Upper lobe of left lung (tissue), 6 donors: ENCODE measurements around the gene LBR. TPM values are rescaled to one million over a fixed set of nuclear protein-coding genes. Genes with fewer than 3 reads are reported as not detected.

Source experiments
- ATAC-seq, 2 donors: fragments of 200-7000 bp; cut with Tn5 transposase; one replicate each; pipeline ENCODE4 v1.9.1; 2022; ENCODE audit warnings: mild to moderate bottlenecking in 2 of 2, moderate library complexity in 2 of 2; ENCODE audit not compliant: low FRiP score in 2 of 2
- DNase-seq, 2 donors: peaks; one replicate each; pipeline ENCODE4 v3.0.0-alpha.2; 2019 to 2020
- H3K27ac ChIP-seq, 4 donors: fragments of 200-600 bp; sonication (generic); one replicate each; pipeline ENCODE4 v1.5.1; 2016 to 2019
- H3K27me3 ChIP-seq, 4 donors: fragments of 200-600 bp; sonication (generic); one replicate each; pipeline ENCODE4 v1.5.1; 2017 to 2019
- H3K36me3 ChIP-seq, 4 donors: fragments of 200-600 bp; sonication (generic); one replicate each; pipeline ENCODE4 v1.5.1; 2016 to 2019
- H3K4me1 ChIP-seq, 4 donors: fragments of 200-600 bp; sonication (generic); one replicate each; pipeline ENCODE4 v1.5.1; 2018 to 2019
- H3K4me3 ChIP-seq, 4 donors: fragments of 200-600 bp; sonication (generic); one replicate each; pipeline ENCODE4 v1.5.1; 2017 to 2019; ENCODE audit warnings: mild to moderate bottlenecking in 2 of 4, moderate library complexity in 1 of 4
- H3K9me3 ChIP-seq, 4 donors: fragments of 200-600 bp; sonication (generic); one replicate each; pipeline ENCODE4 v1.5.1; 2018 to 2019
- EP300 ChIP-seq, 4 donors: sonication (generic); formaldehyde crosslinking; IDR thresholded peaks; one replicate each; pipeline ENCODE4 v1.5.1; 2017; ENCODE audit warnings: antibody characterized with exemption in 4 of 4, control low read depth in 2 of 4
- POLR2A ChIP-seq, 4 donors: fragments of 450-650 bp; IDR thresholded peaks; one replicate each; pipeline ENCODE4 v1.5.1; 2016 to 2017; ENCODE audit warnings: antibody characterized with exemption in 4 of 4, mild to moderate bottlenecking in 2 of 4
- POLR2AphosphoS5 ChIP-seq, 2 donors: sonication (generic); formaldehyde crosslinking; IDR thresholded peaks; one replicate each; pipeline ENCODE4 v1.5.1; 2017; ENCODE audit warnings: antibody characterized with exemption in 2 of 2
- WGBS, 2 donors: methylation state at CpG; one replicate each; pipeline ENCODE4 v1.1.5; 2017 to 2018; 5-methylcytosine and 5-hydroxymethylcytosine counted together
- total RNA-seq, 6 donors: library from RNA; depleted of rRNA in 4 of 6; stranded (reverse); fragments of >200 nt in 4 of 6; gene quantifications; one replicate each; pipeline versions ENCODE4 v1.1.0 to v1.2.1, GENCODE V29; 2016 to 2021
- TF ChIP-seq, protein P1 (sequence below), 6 experiments: fragments of 450-650 bp in 4 of 6; fragments of 200-600 bp in 2 of 6; sonication (generic) in 2 of 6; IDR thresholded peaks; one replicate each; pipeline ENCODE4 v1.5.1; 2016 to 2019; ENCODE audit warnings: antibody characterized with exemption in 6 of 6
- donor health status: DM: no; HTN: no; CAD: no; lungs with moderate emphysema.
- donor health status: DM: no; HTN: yes; CAD: no; lungs with severe emphysema.

LBR gene
- total RNA-seq, 6 donors from 2014 or later: 32.8 to 50.3 (median 40.1) TPM

DNA sequence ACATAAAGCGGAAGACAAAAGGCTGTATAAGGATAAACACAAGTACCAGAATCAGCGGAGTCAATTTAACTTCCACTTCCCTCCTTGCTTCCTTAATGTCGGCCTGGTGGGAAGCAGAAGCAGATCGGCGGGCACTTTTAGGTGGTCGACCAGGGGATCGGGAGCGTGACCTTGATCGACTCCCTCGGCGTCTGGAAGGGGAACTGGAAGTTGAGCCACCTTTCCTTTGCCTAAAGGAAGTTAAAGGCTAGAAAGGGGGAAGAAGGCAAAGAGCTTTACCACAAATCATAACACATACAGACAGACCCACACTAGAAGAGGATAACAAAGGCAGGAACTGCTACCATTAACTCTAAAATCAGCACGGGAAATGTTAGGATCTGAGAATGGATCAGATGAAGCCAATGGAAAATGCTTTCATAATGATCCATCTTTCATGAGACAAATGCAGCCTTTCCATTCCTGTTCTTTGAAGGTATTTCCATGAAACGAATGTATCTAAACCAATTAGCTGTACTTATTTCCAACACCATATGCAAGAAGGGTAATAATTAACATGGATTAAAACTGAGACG lies 5.7 kb downstream of the LBR start:
- Histone ChIP-seq H3K36me3 (peaks cover 10 to 36% (median 21%) of the 10 kb centered on the region in 4 donors), H3K27ac (peak overlapping the region in 3 of 4 donors; percentile 4 to 79 (median 36)), H3K27me3 (no peaks in the 10 kb centered on the region), H3K9me3 (no peaks in the 10 kb centered on the region), H3K4me3 (peak overlapping the region in 1 of 4 donors; percentile 1), H3K4me1 (peaks cover 23 to 51% (median 42%) of the 10 kb centered on the region in 4 donors)
- DNase-seq: no peak
- peak in 1 of 2 donors; percentile 31 for ATAC-seq
- no peak for TF ChIP-seq EP300 (IDR thresholded peaks at IDR 0.05)
- TF ChIP-seq POLR2AphosphoS5 (IDR thresholded peaks at IDR 0.05): no peak
- TF ChIP-seq POLR2A (IDR thresholded peaks at IDR 0.05): no peak
- TF ChIP-seq, protein P1, sequence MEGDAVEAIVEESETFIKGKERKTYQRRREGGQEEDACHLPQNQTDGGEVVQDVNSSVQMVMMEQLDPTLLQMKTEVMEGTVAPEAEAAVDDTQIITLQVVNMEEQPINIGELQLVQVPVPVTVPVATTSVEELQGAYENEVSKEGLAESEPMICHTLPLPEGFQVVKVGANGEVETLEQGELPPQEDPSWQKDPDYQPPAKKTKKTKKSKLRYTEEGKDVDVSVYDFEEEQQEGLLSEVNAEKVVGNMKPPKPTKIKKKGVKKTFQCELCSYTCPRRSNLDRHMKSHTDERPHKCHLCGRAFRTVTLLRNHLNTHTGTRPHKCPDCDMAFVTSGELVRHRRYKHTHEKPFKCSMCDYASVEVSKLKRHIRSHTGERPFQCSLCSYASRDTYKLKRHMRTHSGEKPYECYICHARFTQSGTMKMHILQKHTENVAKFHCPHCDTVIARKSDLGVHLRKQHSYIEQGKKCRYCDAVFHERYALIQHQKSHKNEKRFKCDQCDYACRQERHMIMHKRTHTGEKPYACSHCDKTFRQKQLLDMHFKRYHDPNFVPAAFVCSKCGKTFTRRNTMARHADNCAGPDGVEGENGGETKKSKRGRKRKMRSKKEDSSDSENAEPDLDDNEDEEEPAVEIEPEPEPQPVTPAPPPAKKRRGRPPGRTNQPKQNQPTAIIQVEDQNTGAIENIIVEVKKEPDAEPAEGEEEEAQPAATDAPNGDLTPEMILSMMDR (IDR thresholded peaks at IDR 0.05): no peak
- 46 to 55% methylated on average over 14 of the region's 14 CpGs for WGBS, 2 donors

DNA sequence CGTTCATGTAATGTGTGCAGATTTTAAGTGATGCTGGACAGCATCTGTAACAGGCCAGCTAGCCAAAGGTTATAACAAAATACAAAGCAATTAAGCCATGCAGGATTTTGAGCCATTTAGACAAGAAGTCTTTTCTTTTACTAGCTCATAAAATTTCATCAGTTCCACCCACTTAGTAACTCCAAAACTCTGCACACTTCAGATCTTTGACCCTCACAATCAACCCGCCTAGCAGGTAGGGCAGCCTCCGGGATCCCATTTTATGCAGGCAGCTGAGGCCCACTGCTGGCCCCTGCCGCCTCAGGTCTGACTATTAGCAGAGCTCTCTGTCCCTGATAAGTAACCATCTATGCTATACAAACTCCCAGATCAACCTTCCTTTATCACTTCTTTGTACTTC lies 9.2 kb downstream of the LBR start:
- Histone ChIP-seq H3K4me3 (no peak overlapping the region), H3K36me3 (peaks cover 10 to 68% (median 39%) of the 10 kb centered on the region in 4 donors), H3K27me3 (no peaks in the 10 kb centered on the region), H3K27ac (no peak overlapping the region), H3K9me3 (no peaks in the 10 kb centered on the region), H3K4me1 (peaks cover 6 to 23% (median 14%) of the 10 kb centered on the region in 4 donors)
- no peak for TF ChIP-seq POLR2AphosphoS5 (IDR thresholded peaks at IDR 0.05)
- no peak for DNase-seq
- 88 to 92% methylated on average over 4 of the region's 4 CpGs for WGBS, 2 donors
- ATAC-seq: no peak

DNA sequence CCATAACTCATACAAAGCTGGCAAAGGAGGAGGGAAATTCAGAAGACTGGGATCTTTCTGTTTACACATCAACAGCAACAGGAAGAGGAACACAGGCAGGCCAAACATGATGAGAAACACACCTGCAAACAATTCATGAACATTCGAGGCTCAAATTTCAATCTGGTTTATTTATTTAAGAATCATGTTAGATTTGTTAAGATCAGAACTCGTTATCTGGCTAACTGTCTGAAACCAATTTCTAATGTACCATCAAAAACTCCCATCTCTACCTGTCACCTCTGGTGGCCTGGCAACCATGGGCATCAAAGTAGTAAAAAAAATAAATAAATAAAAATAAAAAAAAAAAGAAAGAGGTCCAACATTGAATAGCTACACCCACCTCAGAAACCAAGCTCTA lies 9.8 kb downstream of the LBR start:
- no peak for TF ChIP-seq POLR2AphosphoS5 (IDR thresholded peaks at IDR 0.05)
- no peak for TF ChIP-seq EP300 (IDR thresholded peaks at IDR 0.05)
- TF ChIP-seq, protein P1 (IDR thresholded peaks at IDR 0.05): no peak
- no peak for TF ChIP-seq POLR2A (IDR thresholded peaks at IDR 0.05)

DNA sequence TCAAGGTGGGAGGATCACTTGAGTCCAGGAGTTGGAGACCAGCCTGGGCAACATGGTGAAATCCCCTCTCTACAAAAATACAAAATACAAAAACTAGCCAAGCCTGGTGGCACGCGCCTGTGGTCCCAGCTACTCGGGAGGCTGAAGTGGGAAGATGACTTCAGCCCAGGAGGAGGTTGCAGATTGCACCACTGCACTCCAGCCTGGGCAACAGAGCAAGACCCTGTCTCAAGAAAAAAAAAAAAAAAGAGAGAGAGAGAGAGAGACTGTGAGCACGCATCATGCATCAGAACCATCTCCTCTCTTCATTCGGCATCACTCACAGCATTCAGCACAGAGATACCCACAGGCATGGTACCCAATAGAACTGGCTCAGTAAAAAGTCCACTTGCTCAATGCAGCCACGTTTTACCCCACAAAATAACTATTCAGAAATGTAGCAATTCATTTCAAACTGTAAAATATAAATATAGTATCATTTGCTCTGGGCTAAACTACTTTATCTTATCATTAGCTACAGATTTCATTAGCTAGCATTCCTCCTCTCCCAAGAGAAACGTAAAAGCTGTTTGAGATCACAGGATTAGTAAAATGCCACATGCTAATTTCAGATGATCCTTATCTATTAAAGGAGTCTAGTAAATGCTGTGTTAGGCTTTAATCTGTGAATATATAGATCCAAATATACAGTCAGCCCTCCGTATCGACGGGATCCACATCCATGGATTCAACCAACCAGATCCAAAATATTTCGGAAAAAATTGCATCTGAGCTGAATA lies 11.7 kb downstream of the LBR start:
- 85 to 90% methylated on average over 11 of the region's 11 CpGs for WGBS, 2 donors
- DNase-seq (no peak), ATAC-seq (no peak)
- peaks cover 5 to 88% (median 51%) of the 10 kb centered on the region in 4 donors for H3K36me3 ChIP-seq
- H3K4me3 ChIP-seq: no peak overlapping the region
- no peak for TF ChIP-seq POLR2A (IDR thresholded peaks at IDR 0.05)
- TF ChIP-seq, protein P1 (IDR thresholded peaks at IDR 0.05): no peak
- no peak for TF ChIP-seq EP300 (IDR thresholded peaks at IDR 0.05)
- TF ChIP-seq POLR2AphosphoS5 (IDR thresholded peaks at IDR 0.05): no peak
- H3K9me3 ChIP-seq: no peaks in the 10 kb centered on the region
- H3K27ac ChIP-seq: no peak overlapping the region
- H3K27me3 ChIP-seq: no peaks in the 10 kb centered on the region
- H3K4me1 ChIP-seq: peaks cover 0 to 5% (median 2%) of the 10 kb centered on the region in 4 donors

More for the DNA sequence above, 9.8 kb downstream of the LBR start:
- Histone ChIP-seq H3K36me3 (peaks cover 10 to 74% (median 39%) of the 10 kb centered on the region in 4 donors), H3K27ac (no peak overlapping the region), H3K4me1 (peaks cover 6 to 18% (median 11%) of the 10 kb centered on the region in 4 donors), H3K27me3 (no peaks in the 10 kb centered on the region), H3K9me3 (no peaks in the 10 kb centered on the region), H3K4me3 (no peak overlapping the region)
- no peak for ATAC-seq
- 70 to 89% methylated on average over 2 of the region's 2 CpGs for WGBS, 2 donors
- no peak for DNase-seq

DNA sequence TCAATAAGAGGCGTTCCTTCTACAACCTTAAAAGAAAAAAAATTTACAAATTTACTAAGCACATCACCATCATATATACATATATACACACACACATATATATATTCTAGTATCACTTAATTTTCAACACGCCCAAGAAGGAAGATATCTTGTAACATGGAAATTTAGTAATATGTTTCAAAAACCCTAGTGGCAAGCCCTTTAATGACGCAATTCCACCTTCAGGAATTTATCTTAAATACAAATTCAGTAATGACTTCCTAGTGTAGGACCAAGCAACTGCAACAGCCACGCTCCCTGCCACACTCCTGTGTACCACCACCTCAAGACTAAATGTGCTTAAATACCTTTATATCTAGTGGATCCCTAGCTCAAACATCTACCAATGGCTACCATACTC lies 12.5 kb downstream of the LBR start:
- Histone ChIP-seq H3K4me1 (peaks cover 0 to 5% (median 2%) of the 10 kb centered on the region in 4 donors), H3K9me3 (no peaks in the 10 kb centered on the region), H3K4me3 (no peak overlapping the region), H3K27me3 (no peaks in the 10 kb centered on the region), H3K27ac (no peak overlapping the region), H3K36me3 (peaks cover 11 to 96% (median 56%) of the 10 kb centered on the region in 4 donors)
- DNase-seq (no peak), ATAC-seq (no peak)
- WGBS, 2 donors: 81 to 89% methylated on average over 4 of the region's 4 CpGs
- no peak for TF ChIP-seq POLR2A (IDR thresholded peaks at IDR 0.05)
- no peak for TF ChIP-seq EP300 (IDR thresholded peaks at IDR 0.05)
- TF ChIP-seq, protein P1 (IDR thresholded peaks at IDR 0.05): no peak
- TF ChIP-seq POLR2AphosphoS5 (IDR thresholded peaks at IDR 0.05): no peak
